PC-3 (cell line): ENCODE data around the gene DLG2. TPM values are rescaled to one million over a fixed set of nuclear protein-coding genes. Genes with fewer than 3 reads are reported as not detected.

ENCODE experiments used
- ATAC-seq: fragments of 200-7000 bp; cut with Tn5 transposase; 2 replicates; pipeline ENCODE4 v1.9.1; 2020; ENCODE audit warnings: mild to moderate bottlenecking, moderate library complexity
- BruUV-seq: library from RNA; stranded (reverse); fragments of 400-500 nt; replicated peaks from 2 replicates; lab custom pipeline; 2021; lab: Mats Ljungman, UMichigan
- CTCF ChIA-PET: fragments of 300-600 bp; sonication (Branson Sonifier 250); formaldehyde crosslinking; loops from one replicate; lab custom pipeline; 2022; ENCODE audit warnings: antibody characterized with exemption; lab: Charles Lee
- POLR2A ChIA-PET: fragments of 300-600 bp; sonication (Branson Sonifier 250); formaldehyde crosslinking; loops from one replicate; lab custom pipeline; 2022; ENCODE audit warnings: antibody characterized with exemption; ENCODE audit not compliant: unreplicated experiment; lab: Charles Lee
- DNase-seq: peaks from one replicate; pipeline ENCODE4 v3.0.0-alpha.2; 2015
- H2AFZ ChIP-seq: fragments of 300-600 bp; sonication (generic); 2 replicates; pipeline ENCODE4 v1.6.0; 2016; ENCODE audit warnings: antibody characterized with exemption, low read length
- H3F3A ChIP-seq: fragments of 300-600 bp; sonication (generic); one replicate; pipeline ENCODE4 v1.6.0; 2017; ENCODE audit warnings: antibody characterized with exemption, low read length, control low read depth, mild to moderate bottlenecking; ENCODE audit not compliant: unreplicated experiment
- H3K27ac ChIP-seq: fragments of 300-600 bp; sonication (generic); 2 replicates; pipeline ENCODE4 v1.5.1; 2016; ENCODE audit warnings: mild to moderate bottlenecking, low read length
- H3K27me3 ChIP-seq: fragments of 300-600 bp; sonication (generic); 2 replicates; pipeline ENCODE4 v1.6.1; 2016; ENCODE audit warnings: low read length, mixed read lengths
- H3K36me3 ChIP-seq: fragments of 300-600 bp; sonication (generic); 2 replicates; pipeline ENCODE4 v1.6.1; 2016; ENCODE audit warnings: low read depth, mixed run types, low read length, mixed read lengths
- H3K4me1 ChIP-seq: fragments of 300-600 bp; sonication (generic); 2 replicates; pipeline ENCODE4 v1.5.1; 2016; ENCODE audit warnings: low read length; ENCODE audit not compliant: insufficient read depth
- H3K4me2 ChIP-seq: fragments of 300-600 bp; sonication (generic); 2 replicates; pipeline ENCODE4 v1.6.0; 2016; ENCODE audit warnings: low read length
- H3K4me3 ChIP-seq: fragments of 300-600 bp; sonication (generic); 2 replicates; pipeline ENCODE4 v1.5.1; 2016; ENCODE audit warnings: mild to moderate bottlenecking, low read length, mixed read lengths
- H3K79me2 ChIP-seq: fragments of 300-600 bp; sonication (generic); 2 replicates; pipeline ENCODE4 v1.6.1; 2017; ENCODE audit warnings: low read length, mixed read lengths
- H3K9ac ChIP-seq: fragments of 300-600 bp; sonication (generic); 2 replicates; pipeline ENCODE4 v1.6.0; 2016; ENCODE audit warnings: mild to moderate bottlenecking, low read length
- H3K9me2 ChIP-seq: fragments of 300-600 bp; sonication (generic); replicated peaks from 2 replicates; pipeline ENCODE4 v1.6.1; 2016; ENCODE audit warnings: mixed run types, low read length, mixed read lengths
- H3K9me3 ChIP-seq: fragments of 300-600 bp; sonication (generic); 2 replicates; pipeline ENCODE4 v1.6.1; 2016; ENCODE audit warnings: low read length, mixed read lengths
- H4K20me1 ChIP-seq: fragments of 300-600 bp; sonication (generic); 2 replicates; pipeline ENCODE4 v1.6.1; 2016; ENCODE audit warnings: low read length, mixed read lengths
- CTCF ChIP-seq: fragments of 300-600 bp; sonication (generic); conservative IDR thresholded peaks from 2 replicates; pipeline ENCODE4 v1.5.1; 2017; ENCODE audit warnings: antibody characterized with exemption, low read depth, mild to moderate bottlenecking, low read length
- EZH2 ChIP-seq: fragments of 300-600 bp; sonication (generic); IDR thresholded peaks from one replicate; pipeline ENCODE4 v1.6.1; 2017; ENCODE audit warnings: antibody characterized with exemption, mild to moderate bottlenecking, low read length; ENCODE audit not compliant: unreplicated experiment
- EZH2phosphoT487 ChIP-seq: fragments of 300-600 bp; sonication (generic); IDR thresholded peaks from 2 replicates; pipeline ENCODE4 v1.6.1; 2018; ENCODE audit warnings: mild to moderate bottlenecking, antibody characterized with exemption, low read length, borderline replicate concordance
- intact Hi-C: fragments of 100-400 bp; cut with micrococcal nuclease; formaldehyde crosslinking; loops from 2 replicates; pipeline ENCODE4 v1.9.0; 2023
- total RNA-seq: library from RNA; depleted of rRNA; stranded (reverse); fragments of >200 nt; gene quantifications from 2 replicates; pipeline ENCODE4 v1.2.3, GENCODE V29; 2014

DLG2 gene
- total RNA-seq, 1 experiment from 2014 or later = 0.58 TPM

- ChIA-PET CTCF (no interaction called here), POLR2A (no interaction called here)
- Histone ChIP-seq H3K27me3 (peaks cover 6% of the 10 kb centered on the region; the same call in 1 of the 2 replicates), H3K9me3 (no peaks in the 10 kb centered on the region), H3K4me1 (peaks cover 14% of the 10 kb centered on the region), H3K9ac (no peak overlapping the region), H3K79me2 (no peaks in the 10 kb centered on the region), H3K36me3 (no peaks in the 10 kb centered on the region), H3K4me2 (no peak overlapping the region), H3K27ac (no peak overlapping the region), H2AFZ (no peak overlapping the region), H3K9me2 (no peaks in the 10 kb centered on the region), H4K20me1 (no peaks in the 10 kb centered on the region), H3F3A (no peaks in the 10 kb centered on the region), H3K4me3 (no peak overlapping the region)
- no TSS peak for BruUV-seq
- TF ChIP-seq EZH2phosphoT487 (no peak), EZH2 (no peak), CTCF (no peak)
- ATAC-seq = no peak
- intact Hi-C loops = no loop called here
- DNase-seq = no peak
Measured at GRCh38 chr11:84685976-84686375, 941.2 kb downstream of the DLG2 start.

GRCh38 chr11:84685149-84685548, 942.0 kb downstream of the DLG2 start:
- no peak for TF ChIP-seq EZH2phosphoT487
- no peak for TF ChIP-seq CTCF
- no peak for TF ChIP-seq EZH2
- no peaks in the 10 kb centered on the region for H3K9me3 ChIP-seq
- no peak overlapping the region for H3K27ac ChIP-seq
- peaks cover 14% of the 10 kb centered on the region for H3K4me1 ChIP-seq
- BruUV-seq = no TSS peak
- H3K4me2 ChIP-seq = no peak overlapping the region
- intact Hi-C loops = no loop called here
- no peak overlapping the region for H3K4me3 ChIP-seq
- POLR2A ChIA-PET = no interaction called here
- H3K9me2 ChIP-seq = no peaks in the 10 kb centered on the region
- no peak overlapping the region for H3K9ac ChIP-seq
- ATAC-seq (no peak), DNase-seq (no peak)
- CTCF ChIA-PET = no interaction called here
- no peak overlapping the region for H2AFZ ChIP-seq
- no peaks in the 10 kb centered on the region for H3K79me2 ChIP-seq
- no peaks in the 10 kb centered on the region for H3K36me3 ChIP-seq
- no peaks in the 10 kb centered on the region for H4K20me1 ChIP-seq
- H3K27me3 ChIP-seq = peaks cover 6% of the 10 kb centered on the region; the same call in 1 of the 2 replicates
- no peaks in the 10 kb centered on the region for H3F3A ChIP-seq

- DNase-seq (no peak), ATAC-seq (no peak)
- no TSS peak for BruUV-seq
- Histone ChIP-seq H3K36me3 (no peaks in the 10 kb centered on the region), H3K79me2 (no peaks in the 10 kb centered on the region), H3K9ac (no peak overlapping the region), H3K27me3 (peaks cover 17% of the 10 kb centered on the region), H3K4me3 (no peak overlapping the region), H4K20me1 (no peaks in the 10 kb centered on the region), H3K4me2 (no peak overlapping the region), H3K9me2 (no peaks in the 10 kb centered on the region), H3F3A (no peaks in the 10 kb centered on the region), H3K9me3 (no peaks in the 10 kb centered on the region), H3K27ac (no peak overlapping the region), H3K4me1 (no peaks in the 10 kb centered on the region), H2AFZ (no peak overlapping the region)
- CTCF ChIA-PET = no interaction called here
- intact Hi-C loops = no loop called here
- TF ChIP-seq EZH2phosphoT487 = no peak
- no peak for TF ChIP-seq EZH2
- TF ChIP-seq CTCF = no peak
- POLR2A ChIA-PET = no interaction called here
Measured at GRCh38 chr11:84681456-84681855, 945.7 kb downstream of the DLG2 start.
